ENCODE results near the gene NUBPL. TPM values are rescaled to one million over a fixed set of nuclear protein-coding genes. Genes with fewer than 3 reads are reported as not detected.
A peak's percentile ranks its signal among the peaks of the same experiment; 100 is the strongest.

The NUBPL gene
- total and polyA plus RNA-seq, 10 donors, result 4.1 to 28.2 (median 13.9) TPM

DNA sequence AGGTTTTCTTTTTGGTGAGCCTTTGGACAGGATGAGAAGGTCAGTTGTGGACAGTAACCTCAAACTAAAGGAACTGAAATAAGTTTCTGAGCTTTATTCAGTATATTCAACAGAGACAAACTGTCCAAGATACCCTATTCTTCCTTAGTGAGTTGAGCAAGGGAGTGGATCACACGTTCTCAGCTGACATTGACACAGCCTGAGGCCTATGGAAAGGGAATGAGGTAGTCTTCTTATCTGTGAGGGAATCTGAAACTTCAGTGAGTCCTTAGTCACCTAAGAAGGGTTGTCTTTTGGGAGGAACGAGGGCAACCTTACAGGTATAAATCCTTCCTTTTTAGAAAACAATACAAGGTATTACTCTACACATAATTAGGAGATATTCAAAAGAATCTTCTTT, 5.0 kb upstream of the NUBPL start:
- Histone ChIP-seq H3K27ac (no peak overlapping the region), H3K4me1 (peaks cover 0 to 10% (median 8%) of the 10 kb centered on the region in 6 donors), H3K36me3 (no peaks in the 10 kb centered on the region), H3K4me3 (no peak overlapping the region), H3K27me3 (replicated peaks in 1 of 7) (peaks cover 0 to 6% (median 0%) of the 10 kb centered on the region in 7 donors), H3K9me3 (no peaks in the 10 kb centered on the region)
- no peak for DNase-seq
- no peak for TF ChIP-seq POLR2AphosphoS5 (IDR thresholded peaks at IDR 0.05)
- TF ChIP-seq, protein P1, sequence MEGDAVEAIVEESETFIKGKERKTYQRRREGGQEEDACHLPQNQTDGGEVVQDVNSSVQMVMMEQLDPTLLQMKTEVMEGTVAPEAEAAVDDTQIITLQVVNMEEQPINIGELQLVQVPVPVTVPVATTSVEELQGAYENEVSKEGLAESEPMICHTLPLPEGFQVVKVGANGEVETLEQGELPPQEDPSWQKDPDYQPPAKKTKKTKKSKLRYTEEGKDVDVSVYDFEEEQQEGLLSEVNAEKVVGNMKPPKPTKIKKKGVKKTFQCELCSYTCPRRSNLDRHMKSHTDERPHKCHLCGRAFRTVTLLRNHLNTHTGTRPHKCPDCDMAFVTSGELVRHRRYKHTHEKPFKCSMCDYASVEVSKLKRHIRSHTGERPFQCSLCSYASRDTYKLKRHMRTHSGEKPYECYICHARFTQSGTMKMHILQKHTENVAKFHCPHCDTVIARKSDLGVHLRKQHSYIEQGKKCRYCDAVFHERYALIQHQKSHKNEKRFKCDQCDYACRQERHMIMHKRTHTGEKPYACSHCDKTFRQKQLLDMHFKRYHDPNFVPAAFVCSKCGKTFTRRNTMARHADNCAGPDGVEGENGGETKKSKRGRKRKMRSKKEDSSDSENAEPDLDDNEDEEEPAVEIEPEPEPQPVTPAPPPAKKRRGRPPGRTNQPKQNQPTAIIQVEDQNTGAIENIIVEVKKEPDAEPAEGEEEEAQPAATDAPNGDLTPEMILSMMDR (IDR thresholded peaks at IDR 0.05 in 8 of 11, conservative IDR thresholded peaks at IDR 0.05 in 3 of 11), result no peak
- TF ChIP-seq POLR2A (IDR thresholded peaks at IDR 0.05), result no peak
- intact Hi-C loops (cut with DNase I; ENCODE audit: low total_unique reads), result no loop called here
- 65 to 83% (median 67%) methylated on average over 2 of the region's 2 CpGs for WGBS, 5 donors

DNA sequence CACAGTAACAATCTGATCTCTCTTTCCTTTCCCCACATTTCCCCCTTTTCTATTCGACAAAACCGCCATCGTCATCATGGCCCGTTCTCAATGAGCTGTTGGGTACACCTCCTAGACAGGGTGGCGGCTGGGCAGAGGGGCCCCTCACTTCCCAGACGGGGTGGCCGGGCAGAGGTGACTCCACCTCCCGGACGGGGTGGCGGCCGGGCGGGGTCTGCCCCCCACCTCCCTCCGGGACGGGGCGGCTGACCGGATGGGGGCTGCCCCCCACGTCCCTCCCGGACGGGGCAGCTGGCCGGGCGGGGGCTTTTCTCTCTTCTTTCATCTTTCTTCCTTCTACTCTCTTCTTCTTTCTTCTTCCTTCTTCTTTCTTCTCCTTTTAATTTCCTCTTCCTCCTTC, 1.3 kb upstream of the NUBPL start:
- 89 to 96% (median 91%) methylated on average over 20 to 21 of the region's 21 CpGs for WGBS, 5 donors
- H3K9me3 ChIP-seq, result no peaks in the 10 kb centered on the region
- intact Hi-C loops (cut with DNase I; ENCODE audit: low total_unique reads), result no loop called here

GRCh38 chr14:31560759-31561154, 447 bp upstream of the NUBPL start:
- DNase-seq, result no peak
- Histone ChIP-seq H3K27me3 (replicated peaks in 1 of 7) (no peaks in the 10 kb centered on the region), H3K4me1 (peaks cover 14 to 39% (median 31%) of the 10 kb centered on the region in 6 donors), H3K36me3 (no peaks in the 10 kb centered on the region), H3K4me3 (peak overlapping the region; percentile 51 to 92 (median 71)), H3K9me3 (no peaks in the 10 kb centered on the region), H3K27ac (peak overlapping the region; percentile 83 to 95 (median 90))
- intact Hi-C loops (cut with DNase I; ENCODE audit: low total_unique reads), result no loop called here
- WGBS, 5 donors, result 48 to 56% (median 51%) methylated on average over 7 of the region's 7 CpGs
- TF ChIP-seq POLR2AphosphoS5 (IDR thresholded peaks at IDR 0.05) (no peak), POLR2A (IDR thresholded peaks at IDR 0.05) (no peak)
- TF ChIP-seq, protein P1 (IDR thresholded peaks at IDR 0.05 in 8 of 11, conservative IDR thresholded peaks at IDR 0.05 in 3 of 11), result no peak

More for the DNA sequence above, 1.3 kb upstream of the NUBPL start:
- peak; percentile 78 for DNase-seq
- H3K27me3 ChIP-seq (replicated peaks in 1 of 7), result no peaks in the 10 kb centered on the region
- TF ChIP-seq POLR2A (IDR thresholded peaks at IDR 0.05) (no peak), POLR2AphosphoS5 (IDR thresholded peaks at IDR 0.05) (no peak)
- TF ChIP-seq, protein P1 (IDR thresholded peaks at IDR 0.05 in 8 of 11, conservative IDR thresholded peaks at IDR 0.05 in 3 of 11), result no peak
- H3K36me3 ChIP-seq, result no peaks in the 10 kb centered on the region
- peaks cover 14 to 39% (median 31%) of the 10 kb centered on the region in 6 donors for H3K4me1 ChIP-seq
- no peak overlapping the region for H3K27ac ChIP-seq
- H3K4me3 ChIP-seq, result no peak overlapping the region

- Histone ChIP-seq H3K4me1 (peaks cover 14 to 57% (median 36%) of the 10 kb centered on the region in 6 donors), H3K36me3 (peaks cover 0 to 9% (median 0%) of the 10 kb centered on the region in 6 donors), H3K4me3 (no peak overlapping the region), H3K27ac (peak overlapping the region in 1 of 8 donors; percentile 2), H3K9me3 (no peaks in the 10 kb centered on the region), H3K27me3 (replicated peaks in 1 of 7) (no peaks in the 10 kb centered on the region)
- intact Hi-C loops (cut with DNase I; ENCODE audit: low total_unique reads), result no loop called here
- no peak for DNase-seq
- no peak for TF ChIP-seq POLR2AphosphoS5 (IDR thresholded peaks at IDR 0.05)
- no peak for TF ChIP-seq POLR2A (IDR thresholded peaks at IDR 0.05)
- TF ChIP-seq, protein P1 (IDR thresholded peaks at IDR 0.05 in 8 of 11, conservative IDR thresholded peaks at IDR 0.05 in 3 of 11), result no peak
- 83 to 98% (median 92%) methylated on average over 2 of the region's 2 CpGs for WGBS, 5 donors
Observed at GRCh38 chr14:31564194-31564593, 3.0 kb downstream of the NUBPL start.
